ENCODE data around the gene POLE3.

- TF ChIP-seq POLR2A (IDR thresholded peaks at IDR 0.05), result no peak
- TF ChIP-seq, protein P1, sequence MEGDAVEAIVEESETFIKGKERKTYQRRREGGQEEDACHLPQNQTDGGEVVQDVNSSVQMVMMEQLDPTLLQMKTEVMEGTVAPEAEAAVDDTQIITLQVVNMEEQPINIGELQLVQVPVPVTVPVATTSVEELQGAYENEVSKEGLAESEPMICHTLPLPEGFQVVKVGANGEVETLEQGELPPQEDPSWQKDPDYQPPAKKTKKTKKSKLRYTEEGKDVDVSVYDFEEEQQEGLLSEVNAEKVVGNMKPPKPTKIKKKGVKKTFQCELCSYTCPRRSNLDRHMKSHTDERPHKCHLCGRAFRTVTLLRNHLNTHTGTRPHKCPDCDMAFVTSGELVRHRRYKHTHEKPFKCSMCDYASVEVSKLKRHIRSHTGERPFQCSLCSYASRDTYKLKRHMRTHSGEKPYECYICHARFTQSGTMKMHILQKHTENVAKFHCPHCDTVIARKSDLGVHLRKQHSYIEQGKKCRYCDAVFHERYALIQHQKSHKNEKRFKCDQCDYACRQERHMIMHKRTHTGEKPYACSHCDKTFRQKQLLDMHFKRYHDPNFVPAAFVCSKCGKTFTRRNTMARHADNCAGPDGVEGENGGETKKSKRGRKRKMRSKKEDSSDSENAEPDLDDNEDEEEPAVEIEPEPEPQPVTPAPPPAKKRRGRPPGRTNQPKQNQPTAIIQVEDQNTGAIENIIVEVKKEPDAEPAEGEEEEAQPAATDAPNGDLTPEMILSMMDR (IDR thresholded peaks at IDR 0.05), result no peak
Observed at GRCh38 chr9:113431191-113431590, 20.7 kb upstream of the POLE3 start.

All from tibial nerve (tissue), 3 donors.